ENCODE results near the gene RNF13.
"Not testable (repeated sequence)": the region's sequence is repeated elsewhere in the genome, so short reads cannot be mapped to it uniquely, and the experiment has no call there.

RNF13 gene

GRCh38 chr3:149963485-149963884, 150.5 kb downstream of the RNF13 start:
- no peak for DNase-seq

GRCh38 chr3:149964291-149964690, 151.3 kb downstream of the RNF13 start:
- no peak for DNase-seq

- DNase-seq: no peak
These were observed 152.3 kb downstream of the RNF13 start for GRCh38 chr3:149965278-149965677.

- no peak for DNase-seq
These were observed 154.2 kb downstream of the RNF13 start for GRCh38 chr3:149967086-149967685.

- no peak for DNase-seq
These were observed 155.2 kb downstream of the RNF13 start for GRCh38 chr3:149968216-149968615.

- DNase-seq: no peak
These were observed 156.3 kb downstream of the RNF13 start for GRCh38 chr3:149969110-149969939.

GRCh38 chr3:149969940-149970715, 157.1 kb downstream of the RNF13 start:
- peak; percentile 78 for DNase-seq

GRCh38 chr3:149970716-149971402, 157.8 kb downstream of the RNF13 start, which contains the start of gene PFN2:
PFN2 (minus strand) TSS chr3:149970895; CDS start chr3:149970856, 39 bp downstream.
- peak; percentile 41 for DNase-seq

- DNase-seq: peak; percentile 53
These were observed 158.5 kb downstream of the RNF13 start for GRCh38 chr3:149971403-149972075.

GRCh38 chr3:149975919-149976318, 162.9 kb downstream of the RNF13 start:
- no peak for DNase-seq

- DNase-seq: no peak
These were observed 164.4 kb downstream of the RNF13 start for GRCh38 chr3:149977386-149977785.

- DNase-seq: not testable (repeated sequence)
These were observed 169.0 kb downstream of the RNF13 start for GRCh38 chr3:149981979-149982378.

GRCh38 chr3:149983053-149983452, 170.0 kb downstream of the RNF13 start:
- DNase-seq: not testable (repeated sequence)

- no peak for DNase-seq
These were observed 170.6 kb downstream of the RNF13 start for GRCh38 chr3:149983628-149984027.

- DNase-seq: no peak
These were observed 176.3 kb downstream of the RNF13 start for GRCh38 chr3:149989307-149989706.

- no peak for DNase-seq
These were observed 177.5 kb downstream of the RNF13 start for GRCh38 chr3:149990423-149990948.

- no peak for DNase-seq
These were observed 179.5 kb downstream of the RNF13 start for GRCh38 chr3:149992416-149993058.

- DNase-seq: no peak
These were observed 185.9 kb downstream of the RNF13 start for GRCh38 chr3:149998946-149999345.

- DNase-seq: no peak
These were observed 186.4 kb downstream of the RNF13 start for GRCh38 chr3:149999421-149999820.

GRCh38 chr3:150000641-150001040, 187.6 kb downstream of the RNF13 start:
- DNase-seq: no peak

All from activated CD4-positive, alpha-beta T cell treated with anti-CD3 and anti-CD28 coated beads for 48 hours (primary cell).